ENCODE measurements around the gene DTD2. TPM values are rescaled to one million over a fixed set of nuclear protein-coding genes. Genes with fewer than 3 reads are reported as not detected.

DTD2 gene
- total RNA-seq = 43.0 and 48.9 TPM in 2 replicates

DNA sequence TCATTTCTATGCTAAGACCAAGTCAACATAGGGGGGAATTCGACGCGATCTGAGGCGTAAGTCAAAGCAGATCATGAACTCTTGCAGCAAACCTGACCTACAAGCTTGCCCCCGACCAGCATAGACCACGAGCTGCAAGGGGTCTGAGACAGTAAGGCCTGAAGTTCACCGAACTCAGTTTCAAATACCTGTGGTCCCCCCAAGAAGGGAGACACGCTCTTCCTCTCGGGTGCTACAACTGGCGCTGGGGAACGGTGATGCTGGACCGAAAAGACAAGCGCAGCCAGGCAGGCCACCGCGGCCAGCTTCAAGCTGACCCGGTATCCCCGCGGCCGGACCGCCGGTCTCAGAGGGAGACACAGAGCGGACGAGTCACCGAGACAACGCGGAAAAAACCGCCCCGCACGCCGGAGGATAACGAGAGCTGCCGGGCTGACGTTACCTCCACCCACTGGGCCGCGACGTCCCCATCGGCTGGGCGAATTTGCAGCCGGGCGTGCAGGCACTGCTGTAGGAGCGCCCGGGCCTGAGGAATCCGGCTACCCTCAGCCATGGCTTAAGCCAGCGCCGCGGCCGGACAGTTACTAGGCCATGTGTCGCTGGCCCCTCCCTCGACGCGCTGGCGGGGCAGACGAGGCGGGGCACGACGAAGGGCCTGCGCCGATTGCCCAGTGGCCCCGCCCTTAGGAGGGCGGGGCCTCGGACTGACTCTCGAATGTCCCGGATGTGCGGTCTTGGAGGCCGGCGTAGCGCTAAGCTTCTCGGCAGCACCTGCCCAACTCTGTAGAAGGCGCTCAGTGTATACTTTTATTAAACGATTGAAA, at the start of gene DTD2:
Gene DTD2, minus strand, starts transcription at position 666 of the 824 bp plus-strand sequence. Its CDS starts 113 bp downstream, at position 553.

GRCh38 chr14:31487886-31488285, 30.6 kb upstream of the DTD2 start, which contains the start of gene GPR33:
GPR33 (minus strand) TSS chr14:31488039; CDS start chr14:31483965, 4,074 bp downstream.

GRCh38 chr14:31420319-31421111, 36.8 kb downstream of the DTD2 start, which contains the start of gene HEATR5A:
HEATR5A (minus strand) TSS chr14:31420550; CDS start chr14:31402975, 17,575 bp downstream.

Other genes with a start within 250 kb of the DTD2 start
- gene HECTD1, start 249.7 kb downstream of the DTD2 start, total RNA-seq = 276 and 277 TPM in 2 replicates
- 46.1 and 65.2 TPM in 2 replicates for gene HEATR5A, start 37.0 kb downstream of the DTD2 start, total RNA-seq
- gene GPR33, start 30.5 kb upstream of the DTD2 start, total RNA-seq = not detected in 2 replicates
- gene NUBPL, start 103.9 kb upstream of the DTD2 start, total RNA-seq = 13.5 and 14.9 TPM in 2 replicates

All from uterine smooth muscle cell (primary cell).